GM20431 (cell line): ENCODE results near the gene RGCC.
"Not testable (repeated sequence)": the region's sequence is repeated elsewhere in the genome, so short reads cannot be mapped to it uniquely, and the experiment has no call there.

Experiments used
- in situ Hi-C: fragments of 300-500 bp; cut with MseI, MboI; formaldehyde crosslinking; loops from one replicate; pipeline ENCODE4 v1.15.0; 2020; ENCODE audit warnings: low sequenced_read_pairs; ENCODE audit not compliant: unreplicated experiment

RGCC gene, protein sequence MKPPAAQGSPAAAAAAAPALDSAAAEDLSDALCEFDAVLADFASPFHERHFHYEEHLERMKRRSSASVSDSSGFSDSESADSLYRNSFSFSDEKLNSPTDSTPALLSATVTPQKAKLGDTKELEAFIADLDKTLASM

DNA sequence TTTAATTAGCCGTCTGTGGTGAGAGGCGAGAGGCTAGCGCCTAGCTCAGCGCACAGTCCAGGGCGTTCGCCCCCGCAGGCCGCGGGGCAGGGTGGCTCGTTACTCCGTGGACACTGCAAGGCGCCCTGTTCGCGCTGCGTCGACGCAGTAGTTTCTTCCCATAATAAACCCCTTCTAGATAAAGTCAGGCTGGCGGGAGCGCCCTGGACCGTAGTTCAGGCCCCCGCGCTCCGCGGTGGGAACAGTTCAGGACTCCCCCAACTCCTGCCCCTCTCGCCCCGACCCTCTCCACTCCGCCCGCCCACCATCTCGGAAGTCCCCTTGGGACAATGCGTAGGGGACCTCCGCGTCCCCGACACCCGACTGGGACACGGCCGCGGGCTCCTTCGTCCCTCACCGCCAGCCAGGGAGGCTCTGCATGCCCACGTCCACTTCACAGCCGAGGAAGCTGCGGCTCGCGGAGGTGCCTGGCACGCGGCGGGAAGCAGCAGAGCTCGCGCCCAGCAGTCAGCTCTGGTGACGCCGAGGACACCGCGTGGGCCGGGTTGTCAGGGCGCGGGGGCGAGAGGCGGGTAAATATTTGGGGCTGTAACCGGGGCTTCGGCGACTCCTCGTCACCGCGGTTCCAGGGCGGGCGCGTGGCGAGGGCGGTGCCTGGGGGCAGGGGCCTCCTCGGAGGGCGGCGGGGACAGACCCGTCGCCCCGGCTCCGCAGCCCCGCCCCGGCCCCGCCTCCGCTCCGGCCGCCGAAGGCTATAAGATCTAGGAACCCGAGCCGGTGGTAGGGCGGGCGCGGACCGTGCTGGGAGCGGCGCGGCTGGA lies at the start of gene RGCC:
TSS of gene RGCC (plus strand) at position 783 of the 821 bp plus-strand sequence. CDS start 158 bp downstream, outside the sequence.
- in situ Hi-C loops: no loop called here

DNA sequence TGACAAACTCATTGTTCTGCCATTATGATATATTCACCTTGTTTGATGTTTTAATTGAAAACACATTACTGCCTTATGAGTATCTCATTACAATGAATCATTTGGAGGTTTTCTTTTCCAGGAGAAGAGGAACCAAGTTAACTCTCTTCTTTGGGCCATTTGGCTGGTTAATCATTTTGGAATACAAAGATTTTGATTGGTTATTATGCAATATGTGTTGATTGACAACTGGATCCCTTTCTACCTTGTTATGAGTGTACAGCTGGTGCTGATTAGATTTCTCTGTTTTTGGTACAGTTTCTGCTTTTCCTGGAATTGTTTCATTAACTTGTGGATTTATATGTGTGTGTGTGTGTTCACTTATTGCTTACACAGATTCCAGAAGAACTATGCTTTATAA lies 49.2 kb upstream of the RGCC start:
- in situ Hi-C loops: no loop called here

DNA sequence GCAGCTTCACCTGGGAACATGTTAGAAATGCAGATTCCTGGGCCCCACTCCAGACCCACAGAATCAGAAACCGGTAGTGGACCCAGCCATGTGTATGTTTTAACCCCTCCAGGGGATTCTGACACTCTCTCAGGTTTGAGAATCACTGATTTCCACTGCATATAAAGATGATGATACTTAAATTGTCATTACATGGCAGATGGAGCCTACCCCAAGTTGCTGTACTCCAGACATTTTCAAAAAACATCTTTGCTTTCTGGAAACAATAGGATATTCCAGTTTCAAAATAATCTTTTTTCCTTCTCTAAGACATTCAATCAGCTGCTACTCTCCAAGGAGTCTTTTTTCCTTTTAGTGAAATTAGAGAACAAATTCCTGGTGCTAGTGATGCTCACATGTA lies 48.6 kb upstream of the RGCC start:
- in situ Hi-C loops: no loop called here

DNA sequence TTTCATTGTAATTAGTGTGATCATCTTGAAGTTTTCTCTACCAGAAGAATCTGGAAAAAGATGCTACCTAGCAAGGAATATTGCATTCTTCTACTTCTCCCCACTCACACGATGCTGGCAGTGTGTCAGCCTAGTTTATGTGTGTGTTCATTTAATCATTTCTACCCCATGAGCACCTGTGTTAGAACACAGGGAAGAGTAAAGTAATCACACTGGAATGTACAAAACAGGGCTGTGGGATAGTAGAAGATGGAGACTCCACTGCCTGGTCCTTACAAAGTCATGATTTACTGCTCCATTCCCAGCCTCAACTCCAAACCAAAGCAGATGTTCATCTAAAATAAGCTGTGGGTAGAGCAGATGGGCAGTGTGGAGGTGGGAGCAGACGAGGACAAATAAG lies 47.7 kb upstream of the RGCC start:
- in situ Hi-C loops: no loop called here

DNA sequence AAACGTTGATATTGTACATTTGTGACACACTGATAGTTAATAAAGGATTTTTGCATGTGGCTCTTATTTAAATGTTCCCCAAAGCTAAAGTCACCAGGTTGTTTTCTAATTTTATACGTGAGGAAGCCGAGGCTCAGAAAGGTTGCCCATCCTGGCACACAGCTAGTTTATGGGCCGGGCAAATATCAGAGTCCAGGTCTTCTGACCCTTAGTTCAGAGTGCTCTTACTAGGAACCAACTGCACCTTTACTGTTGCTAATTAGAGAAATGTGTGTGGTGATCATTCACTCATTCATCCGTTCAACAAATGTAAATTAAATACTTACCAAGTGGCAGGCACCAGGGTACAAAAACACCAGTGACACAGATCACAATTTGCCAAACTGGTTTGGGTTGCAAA lies 46.3 kb upstream of the RGCC start:
- in situ Hi-C loops: no loop called here

DNA sequence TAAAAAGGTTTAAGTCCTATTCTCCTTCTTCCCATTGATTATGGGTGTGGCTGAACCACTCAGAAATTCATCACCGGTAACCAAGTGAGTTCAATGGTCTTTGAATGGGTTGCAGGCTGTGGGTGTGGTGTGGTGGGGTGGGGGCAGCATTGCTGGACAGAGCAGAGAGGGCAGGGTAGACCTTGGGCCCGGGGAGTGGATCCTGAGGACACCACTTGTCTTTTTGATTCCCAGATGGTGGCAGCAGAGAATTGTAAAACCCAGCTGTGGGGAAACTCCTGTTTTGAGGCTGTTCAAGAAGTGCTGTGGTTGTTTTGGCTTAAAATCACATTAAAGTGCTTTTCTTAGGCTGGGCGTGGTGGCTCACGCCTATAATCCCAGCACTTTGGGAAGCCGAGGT lies 45.8 kb upstream of the RGCC start:
- in situ Hi-C loops: no loop called here

DNA sequence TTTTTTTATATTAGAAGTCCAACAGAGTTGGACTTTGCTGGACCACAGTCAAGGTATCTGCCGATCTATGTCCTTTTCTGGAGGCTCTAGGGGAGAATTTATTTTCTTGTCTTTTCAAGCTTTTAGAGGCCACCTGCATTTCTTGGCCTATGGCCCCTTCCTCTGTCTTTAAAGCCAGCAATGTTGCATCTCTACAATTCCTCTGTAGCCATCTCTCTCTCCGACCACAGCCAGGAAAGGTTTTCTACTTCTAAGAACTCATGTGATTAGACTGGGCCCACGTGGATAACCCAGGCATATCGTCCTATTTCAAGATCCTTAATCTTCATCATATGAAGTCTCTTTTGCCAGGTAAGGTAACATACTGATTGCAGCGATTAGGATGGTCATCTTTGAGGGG lies 43.5 kb upstream of the RGCC start:
- in situ Hi-C loops: no loop called here

DNA sequence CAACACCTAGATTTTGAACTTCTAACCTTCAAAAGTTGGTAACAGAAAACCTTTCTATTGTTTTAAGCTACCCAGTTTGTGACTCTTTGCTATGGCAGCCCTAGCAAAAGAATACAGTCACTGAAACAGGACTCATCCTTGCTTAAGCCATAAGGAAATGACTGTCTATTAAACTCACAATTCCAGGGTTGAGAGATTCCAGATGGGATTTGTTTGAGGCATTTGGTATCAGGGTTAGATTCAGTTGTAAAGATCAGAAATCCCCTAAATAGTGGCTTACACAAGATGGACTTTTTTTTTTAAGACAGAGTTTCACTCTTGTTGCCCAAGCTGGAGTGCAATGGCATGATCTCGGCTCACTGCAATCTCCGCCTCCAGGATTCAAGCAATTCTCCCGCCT lies 41.1 kb upstream of the RGCC start:
- in situ Hi-C loops: no loop called here

DNA sequence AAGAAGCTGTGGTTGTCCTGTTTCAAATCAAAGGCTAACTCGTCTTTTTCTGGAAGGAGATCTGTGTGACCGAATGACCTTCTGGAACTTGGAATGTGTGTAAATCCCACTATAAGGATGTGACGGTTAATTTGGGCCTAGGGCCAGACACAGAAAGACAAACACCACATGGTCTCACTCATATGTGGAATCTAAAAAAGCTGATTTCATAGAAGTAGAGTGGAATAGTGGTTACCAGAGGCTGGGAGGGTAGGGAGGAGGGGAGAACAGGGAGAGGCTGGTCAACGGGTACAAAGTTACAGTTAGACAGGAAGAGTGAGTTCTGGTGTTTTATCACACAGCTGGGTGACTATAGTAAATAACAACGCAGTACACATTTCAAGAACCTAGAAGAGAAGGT lies 39.3 kb upstream of the RGCC start:
- in situ Hi-C loops: no loop called here

DNA sequence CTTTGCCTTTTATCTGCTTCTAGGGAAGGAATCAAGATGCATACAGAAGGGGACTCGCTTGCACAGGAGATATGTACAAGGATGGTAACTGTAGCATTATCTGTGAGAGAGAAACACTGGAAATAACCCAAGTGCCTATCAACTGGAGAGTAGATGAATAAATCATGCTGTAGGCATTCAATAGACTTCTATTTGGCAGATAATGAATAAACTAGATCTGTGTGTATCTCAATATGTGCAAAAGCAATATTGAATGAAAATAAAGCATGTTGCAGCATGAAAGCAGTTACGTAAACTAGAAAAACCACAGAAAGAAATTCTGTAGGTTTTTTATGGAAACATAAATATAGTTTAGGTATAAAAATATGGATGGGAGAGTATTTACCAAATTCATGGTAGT lies 38.6 kb upstream of the RGCC start:
- in situ Hi-C loops: no loop called here

DNA sequence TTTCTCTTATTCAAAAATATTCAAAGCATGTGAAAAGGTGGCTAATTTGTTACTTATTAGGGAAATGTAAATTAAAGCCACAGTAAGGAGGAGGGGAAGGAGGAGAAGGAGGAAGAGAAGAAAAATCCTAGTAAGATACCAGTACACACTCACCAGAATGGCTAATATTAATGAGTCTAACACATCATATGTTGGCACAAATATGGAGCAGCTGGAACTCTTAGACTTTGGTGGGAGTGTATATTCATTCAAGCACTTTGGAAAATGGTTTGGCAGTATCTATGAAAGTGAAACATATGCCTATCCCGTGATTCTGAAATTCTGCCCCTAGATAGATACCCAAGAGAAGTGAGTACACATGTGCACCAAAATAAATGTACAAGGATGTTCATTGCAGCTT lies 38.1 kb upstream of the RGCC start:
- in situ Hi-C loops: no loop called here

DNA sequence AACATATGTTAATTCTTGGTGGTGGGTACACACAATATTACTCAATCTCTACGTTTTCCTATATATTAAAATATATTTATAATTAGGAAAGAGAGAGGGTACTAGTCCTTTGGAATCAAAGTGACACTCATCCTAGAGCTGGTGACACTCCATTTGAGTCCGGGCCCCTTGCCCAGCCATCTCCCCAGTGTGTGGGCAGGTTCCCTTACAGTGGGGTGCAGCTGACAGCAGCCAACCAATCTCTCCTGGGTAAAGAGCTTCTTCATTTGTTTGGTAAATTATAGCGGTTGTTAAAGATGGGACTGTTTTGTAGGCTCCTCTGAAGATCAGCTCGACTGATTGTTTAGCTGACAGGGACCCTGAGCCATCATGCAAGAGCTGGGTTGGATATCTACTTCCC lies 37.2 kb upstream of the RGCC start:
- in situ Hi-C loops: no loop called here

DNA sequence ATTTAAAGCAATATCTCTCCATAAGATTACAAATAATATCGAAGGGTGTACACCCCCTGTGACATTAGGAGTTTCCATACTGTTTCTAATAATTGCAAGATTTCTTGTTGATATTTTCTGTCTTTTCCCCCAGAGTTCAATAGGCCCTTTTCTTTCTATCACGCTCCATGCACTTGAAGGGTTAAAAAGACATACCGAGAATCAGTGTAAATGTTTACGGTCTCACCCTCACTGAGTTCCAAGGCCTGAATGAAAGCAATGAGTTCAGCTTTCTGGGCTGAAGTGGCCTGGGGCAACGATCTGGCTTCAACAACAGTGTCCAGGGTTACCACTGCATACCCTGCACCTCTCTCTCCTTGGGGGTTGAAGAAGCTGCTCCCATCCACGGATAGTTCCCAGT lies 36.0 kb upstream of the RGCC start:
- in situ Hi-C loops: not testable (repeated sequence)

DNA sequence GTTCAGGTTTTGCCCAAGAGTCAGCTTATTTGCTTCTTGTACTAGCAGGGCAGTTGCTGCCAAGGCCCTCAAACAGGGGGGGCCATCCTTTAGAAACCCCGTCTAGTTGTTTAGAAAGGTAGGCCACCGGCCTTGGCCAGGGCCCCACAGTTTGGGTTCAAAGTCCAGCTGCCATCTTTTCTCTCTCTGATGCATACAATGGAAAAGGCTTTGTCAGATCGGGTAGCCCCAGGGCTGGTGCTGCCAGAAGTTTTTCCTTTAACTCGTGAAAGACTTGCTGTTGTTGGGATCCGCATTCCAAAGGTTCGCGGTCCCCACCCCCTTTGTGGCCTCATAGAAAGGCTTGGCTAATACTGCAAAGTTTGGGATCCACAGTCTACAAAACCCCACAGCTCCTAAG lies 35.4 kb upstream of the RGCC start:
- in situ Hi-C loops: not testable (repeated sequence)

DNA sequence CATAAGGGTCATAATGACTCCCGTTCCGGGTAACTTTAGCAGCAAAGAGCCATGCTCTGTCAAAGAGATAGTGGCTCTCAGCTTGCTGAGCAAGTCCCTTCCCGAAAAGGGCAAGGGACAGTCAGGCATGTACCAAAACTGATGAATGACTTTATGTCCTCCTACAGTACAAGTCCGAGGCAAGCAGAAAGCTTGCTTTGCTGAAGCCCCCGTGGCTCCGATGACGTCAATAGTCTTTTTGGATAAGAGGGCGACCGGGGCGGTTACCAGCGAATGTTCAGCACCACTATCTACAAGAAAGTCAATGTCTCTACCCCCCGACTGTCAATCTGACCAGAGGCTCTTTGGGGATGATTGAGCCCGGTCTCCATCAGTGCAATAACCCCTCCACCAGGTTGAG lies 34.1 kb upstream of the RGCC start:
- in situ Hi-C loops: not testable (repeated sequence)

DNA sequence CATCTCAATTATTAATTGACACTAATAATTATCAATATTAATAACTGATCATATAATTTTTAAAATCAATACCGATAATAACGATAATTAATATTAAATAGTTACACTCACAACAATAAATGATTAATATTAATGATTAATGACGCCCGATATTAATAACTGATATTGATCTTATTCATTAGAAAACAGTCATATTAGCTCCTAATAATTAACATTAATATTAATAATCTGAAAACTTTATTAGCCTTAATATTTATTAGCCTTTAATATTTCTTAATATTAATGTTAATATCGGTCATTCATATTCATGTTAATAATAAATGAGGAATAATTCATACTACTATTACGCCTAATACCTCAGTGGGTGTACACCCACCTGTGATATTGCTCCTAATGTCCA lies 32.7 kb upstream of the RGCC start:
- in situ Hi-C loops: not testable (repeated sequence)

DNA sequence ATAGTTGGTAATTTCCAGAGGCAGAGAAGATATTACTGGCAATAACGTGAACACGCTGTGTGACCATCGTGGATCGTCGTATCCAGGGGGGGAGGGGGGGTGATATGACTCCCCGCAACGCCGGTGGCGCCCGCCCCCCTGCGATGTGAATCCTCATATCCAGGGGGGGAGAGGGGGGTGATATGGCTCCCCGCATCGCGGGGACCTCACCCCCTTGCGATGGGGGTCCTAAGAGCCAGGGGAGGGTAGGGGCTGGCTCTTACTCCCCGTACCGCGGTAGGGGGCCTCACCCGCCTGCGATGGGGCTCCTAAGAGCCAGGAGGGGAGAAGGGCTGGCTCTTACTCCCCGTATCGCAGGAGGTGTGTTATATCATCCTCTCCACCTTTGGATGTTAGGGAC lies 31.3 kb upstream of the RGCC start:
- in situ Hi-C loops: no loop called here

DNA sequence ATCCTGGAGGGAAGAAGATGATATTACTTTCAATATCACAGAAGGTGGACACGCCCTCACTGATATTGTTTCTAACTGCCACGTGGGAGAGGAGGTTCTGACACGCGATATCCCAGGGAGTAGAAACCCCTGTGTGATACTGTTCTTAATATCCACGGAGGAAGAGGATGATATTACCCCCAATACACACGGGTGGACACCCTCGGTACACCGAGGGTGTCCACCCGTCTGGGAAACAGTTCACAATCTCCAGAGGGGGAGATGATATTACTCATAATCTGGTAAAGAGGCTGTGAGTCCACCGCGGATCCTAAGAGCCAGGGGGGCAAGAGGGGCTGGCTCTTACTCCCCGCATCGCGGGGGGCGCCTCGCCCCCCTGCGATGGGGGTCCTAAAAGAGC lies 29.7 kb upstream of the RGCC start:
- in situ Hi-C loops: no loop called here

DNA sequence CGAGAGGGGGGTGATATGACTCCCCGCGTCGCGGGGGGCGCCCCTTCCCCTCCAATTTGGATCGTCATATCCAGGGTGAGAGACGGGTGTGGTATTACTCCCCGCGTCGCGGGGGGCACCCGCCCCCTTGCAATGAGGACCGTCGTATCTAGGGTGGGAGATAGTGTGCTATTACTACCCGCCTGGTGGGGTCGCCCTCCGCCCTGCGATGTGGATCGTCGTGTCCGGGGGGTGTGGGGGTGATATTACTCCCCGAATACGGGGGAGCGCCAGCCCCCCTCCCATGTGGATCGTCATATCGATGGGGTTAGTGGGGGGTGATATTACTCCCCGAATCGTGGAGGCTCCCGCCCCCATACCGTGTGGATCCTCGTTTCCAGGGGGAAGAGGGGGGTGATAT lies 29.2 kb upstream of the RGCC start:
- in situ Hi-C loops: no loop called here

DNA sequence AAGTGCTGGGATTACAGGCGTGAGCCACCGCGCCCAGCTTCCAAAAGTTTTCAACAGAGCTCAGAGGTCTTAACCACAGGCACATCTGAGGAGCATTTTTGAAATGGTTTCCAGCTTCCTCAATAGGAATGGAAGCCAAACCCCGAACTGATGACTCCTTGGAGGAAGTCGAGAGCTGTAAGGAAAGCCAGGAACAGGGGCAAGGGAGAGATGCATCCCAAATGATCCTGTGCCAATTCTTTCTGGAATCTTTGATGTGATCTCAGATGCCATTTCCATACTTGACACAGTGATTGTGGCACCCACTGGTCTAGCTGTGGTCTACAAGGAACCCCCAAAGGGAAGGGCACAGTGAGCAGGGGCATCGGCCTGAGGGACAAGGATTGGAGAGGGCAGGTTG lies 23.3 kb upstream of the RGCC start:
- in situ Hi-C loops: not testable (repeated sequence)

DNA sequence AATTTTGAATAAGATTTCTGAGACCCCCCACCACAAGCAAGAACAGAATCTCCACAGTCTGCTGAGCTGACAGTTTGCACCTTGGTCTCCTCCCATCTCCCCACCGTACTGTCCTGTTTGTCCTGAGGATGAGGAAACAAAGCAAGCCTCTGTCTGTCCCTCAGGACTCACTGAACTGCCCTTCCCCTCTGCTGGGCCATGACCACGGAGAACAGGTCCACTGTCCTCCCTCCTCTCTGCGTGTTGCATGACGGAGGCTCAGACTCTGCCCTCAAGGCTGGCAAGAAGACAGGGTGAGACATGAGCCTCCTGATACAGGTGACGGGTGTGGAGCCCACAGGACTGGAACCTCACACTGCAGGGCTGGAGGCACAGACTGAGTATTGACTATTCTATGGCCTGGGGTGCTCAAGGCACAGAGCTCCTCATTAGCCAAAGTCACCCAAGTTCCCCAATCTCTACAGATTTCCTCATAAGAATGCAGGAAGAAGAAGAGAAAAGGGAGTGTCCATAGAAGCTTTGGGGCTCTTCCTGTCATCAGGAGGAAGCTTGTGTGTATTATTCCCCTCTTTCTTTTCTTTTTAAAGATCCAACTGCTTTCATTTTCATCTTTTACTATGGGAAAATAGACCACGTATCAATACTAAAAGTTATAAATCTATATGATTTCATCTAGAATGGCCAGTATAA lies 22.4 kb upstream of the RGCC start:
- in situ Hi-C loops: no loop called here
